Hepatocyte (in vitro differentiated cells): ENCODE data around the gene PFKM. TPM values are rescaled to one million over a fixed set of nuclear protein-coding genes. Genes with fewer than 3 reads are reported as not detected.
"Not testable (repeated sequence)": the region's sequence is repeated elsewhere in the genome, so short reads cannot be mapped to it uniquely, and the experiment has no call there.

Source experiments
- DNase-seq: peaks from one replicate; pipeline ENCODE4 v3.0.0-alpha.2; 2016; ENCODE audit warnings: low spot score
- H2AFZ ChIP-seq: fragments of 200-600 bp; sonication (generic); 2 replicates; pipeline ENCODE4 v1.6.0; 2016; ENCODE audit warnings: antibody characterized with exemption, mild to moderate bottlenecking
- H3K27ac ChIP-seq: fragments of 200-600 bp; sonication (generic); 2 replicates; pipeline ENCODE4 v1.5.1; 2016; ENCODE audit warnings: mild to moderate bottlenecking
- H3K27me3 ChIP-seq: fragments of 200-600 bp; sonication (generic); 2 replicates; pipeline ENCODE4 v1.6.1; 2016
- H3K36me3 ChIP-seq: fragments of 200-600 bp; sonication (generic); replicated peaks from 2 replicates; pipeline ENCODE4 v1.5.1; 2016; ENCODE audit warnings: low read depth; ENCODE audit not compliant: insufficient read depth
- H3K4me1 ChIP-seq: fragments of 200-600 bp; sonication (generic); 2 replicates; pipeline ENCODE4 v1.5.1; 2016; ENCODE audit warnings: mild to moderate bottlenecking, moderate library complexity; ENCODE audit not compliant: insufficient read depth
- H3K4me2 ChIP-seq: fragments of 200-600 bp; sonication (generic); 2 replicates; pipeline ENCODE4 v1.6.0; 2016
- H3K4me3 ChIP-seq: fragments of 200-600 bp; sonication (generic); 2 replicates; pipeline ENCODE4 v1.5.1; 2016; ENCODE audit warnings: mild to moderate bottlenecking
- H3K79me2 ChIP-seq: fragments of 200-600 bp; sonication (generic); 2 replicates; pipeline ENCODE4 v1.6.0; 2017; ENCODE audit warnings: mild to moderate bottlenecking
- H3K9me2 ChIP-seq: fragments of 200-600 bp; sonication (generic); replicated peaks from 2 replicates; pipeline ENCODE4 v1.6.0; 2017; ENCODE audit warnings: mild to moderate bottlenecking; ENCODE audit not compliant: insufficient read depth
- H3K9me3 ChIP-seq: fragments of 200-600 bp; sonication (generic); 2 replicates; pipeline ENCODE4 v1.5.1; 2016; ENCODE audit warnings: low read depth, mild to moderate bottlenecking
- H4K20me1 ChIP-seq: fragments of 200-600 bp; sonication (generic); 2 replicates; pipeline ENCODE4 v1.6.0; 2016; ENCODE audit warnings: mild to moderate bottlenecking; ENCODE audit not compliant: insufficient read depth, poor library complexity, severe bottlenecking
- CTCF ChIP-seq: fragments of 200-600 bp; sonication (generic); IDR thresholded peaks from 2 replicates; pipeline ENCODE4 v1.5.1; 2016; ENCODE audit warnings: antibody characterized with exemption, mild to moderate bottlenecking; ENCODE audit not compliant: poor library complexity
- EZH2 ChIP-seq: fragments of 200-600 bp; sonication (generic); IDR thresholded peaks from 2 replicates; pipeline ENCODE4 v1.6.1; 2016; ENCODE audit warnings: antibody characterized with exemption, mild to moderate bottlenecking, borderline replicate concordance
- EZH2phosphoT487 ChIP-seq: fragments of 200-600 bp; sonication (generic); IDR thresholded peaks from one replicate; pipeline ENCODE4 v1.6.1; 2018; ENCODE audit warnings: antibody characterized with exemption, mild to moderate bottlenecking, low read depth, moderate library complexity; ENCODE audit not compliant: unreplicated experiment, severe bottlenecking
- WGBS: methylation state at CpG from one replicate; pipeline ENCODE4 v1.1.6; 2016; ENCODE audit warnings: low lambda C conversion rate; ENCODE audit errors: missing lambda C conversion rate; 5-methylcytosine and 5-hydroxymethylcytosine counted together
- polyA plus RNA-seq: library from polyadenylated mRNA; unstranded; fragments of >200 nt; fragmentation: Nextera tagmentation; extraction: Ambion mirVana; gene quantifications from 2 replicates; pipeline ENCODE4 v1.2.1, GENCODE V29; 2016
- total RNA-seq: library from RNA; depleted of rRNA; stranded (reverse); fragments of >200 nt; gene quantifications from 2 replicates; pipeline ENCODE4 v1.2.3, GENCODE V29; 2014

Gene PFKM
- total and polyA plus RNA-seq, 2 experiments from 2014 or later, result 49.1 to 51.9 TPM

GRCh38 chr12:48106681-48107613, 12.2 kb upstream of the PFKM start:
- Histone ChIP-seq H3K27ac (peak overlapping the region; percentile 97), H3K27me3 (no peaks in the 10 kb centered on the region), H3K4me2 (peak overlapping the region; percentile 85), H2AFZ (peak overlapping the region; percentile 90), H3K79me2 (peaks cover 35% of the 10 kb centered on the region), H3K4me3 (peak overlapping the region; percentile 62), H4K20me1 (no peaks in the 10 kb centered on the region), H3K36me3 (no peaks in the 10 kb centered on the region), H3K4me1 (peaks cover 16% of the 10 kb centered on the region), H3K9me3 (no peaks in the 10 kb centered on the region), H3K9me2 (no peaks in the 10 kb centered on the region)
- no peak for DNase-seq
- WGBS, result 77% methylated on average over 5 of the region's 5 CpGs
- TF ChIP-seq EZH2 (no peak), CTCF (no peak), EZH2phosphoT487 (no peak)

GRCh38 chr12:48109424-48109823, 9.7 kb upstream of the PFKM start:
- DNase-seq, result no peak
- Histone ChIP-seq H3K27ac (no peak overlapping the region), H3K36me3 (no peaks in the 10 kb centered on the region), H3K4me3 (no peak overlapping the region), H3K9me3 (no peaks in the 10 kb centered on the region), H4K20me1 (no peaks in the 10 kb centered on the region), H3K4me1 (peaks cover 15% of the 10 kb centered on the region), H3K79me2 (peaks cover 11% of the 10 kb centered on the region), H3K9me2 (no peaks in the 10 kb centered on the region), H3K4me2 (no peak overlapping the region), H3K27me3 (no peaks in the 10 kb centered on the region), H2AFZ (no peak overlapping the region)
- TF ChIP-seq EZH2, result no peak
- TF ChIP-seq EZH2phosphoT487, result no peak
- TF ChIP-seq CTCF, result no peak

GRCh38 chr12:48110691-48111311, 8.4 kb upstream of the PFKM start:
- 90% methylated on average over 1 of the region's 1 CpG for WGBS
- no peaks in the 10 kb centered on the region for H4K20me1 ChIP-seq
- H3K9me3 ChIP-seq, result no peaks in the 10 kb centered on the region
- H2AFZ ChIP-seq, result no peak overlapping the region
- H3K9me2 ChIP-seq, result no peaks in the 10 kb centered on the region
- TF ChIP-seq CTCF (no peak), EZH2 (no peak), EZH2phosphoT487 (no peak)
- peaks cover 11% of the 10 kb centered on the region for H3K4me1 ChIP-seq
- H3K27me3 ChIP-seq, result no peaks in the 10 kb centered on the region
- H3K27ac ChIP-seq, result no peak overlapping the region
- H3K79me2 ChIP-seq, result peaks cover 2% of the 10 kb centered on the region
- H3K4me3 ChIP-seq, result no peak overlapping the region
- DNase-seq, result no peak
- no peak overlapping the region for H3K4me2 ChIP-seq
- no peaks in the 10 kb centered on the region for H3K36me3 ChIP-seq

- peaks cover 11% of the 10 kb centered on the region for H3K4me1 ChIP-seq
- H4K20me1 ChIP-seq, DNase-seq: not testable (repeated sequence)
Observed at GRCh38 chr12:48111312-48111693, 7.9 kb upstream of the PFKM start.

More at GRCh38 chr12:48111312-48111693, 7.9 kb upstream of the PFKM start:
- 93% methylated on average over 5 of the region's 5 CpGs for WGBS
- H3K4me3 ChIP-seq, H3K36me3 ChIP-seq, H3K9me2 ChIP-seq, H2AFZ ChIP-seq, H3K27me3 ChIP-seq, H3K27ac ChIP-seq, H3K79me2 ChIP-seq, H3K9me3 ChIP-seq, H3K4me2 ChIP-seq: not testable (repeated sequence)
